HG03280 (cell line): ENCODE results near the gene FN3KRP.

Experiments used
- ATAC-seq: cut with Tn5 transposase; IDR thresholded peaks from one replicate; pipeline ENCODE4 v1.9.1; 2021; ENCODE audit warnings: mild to moderate bottlenecking, moderate library complexity; ENCODE audit not compliant: unreplicated experiment

FN3KRP gene

DNA sequence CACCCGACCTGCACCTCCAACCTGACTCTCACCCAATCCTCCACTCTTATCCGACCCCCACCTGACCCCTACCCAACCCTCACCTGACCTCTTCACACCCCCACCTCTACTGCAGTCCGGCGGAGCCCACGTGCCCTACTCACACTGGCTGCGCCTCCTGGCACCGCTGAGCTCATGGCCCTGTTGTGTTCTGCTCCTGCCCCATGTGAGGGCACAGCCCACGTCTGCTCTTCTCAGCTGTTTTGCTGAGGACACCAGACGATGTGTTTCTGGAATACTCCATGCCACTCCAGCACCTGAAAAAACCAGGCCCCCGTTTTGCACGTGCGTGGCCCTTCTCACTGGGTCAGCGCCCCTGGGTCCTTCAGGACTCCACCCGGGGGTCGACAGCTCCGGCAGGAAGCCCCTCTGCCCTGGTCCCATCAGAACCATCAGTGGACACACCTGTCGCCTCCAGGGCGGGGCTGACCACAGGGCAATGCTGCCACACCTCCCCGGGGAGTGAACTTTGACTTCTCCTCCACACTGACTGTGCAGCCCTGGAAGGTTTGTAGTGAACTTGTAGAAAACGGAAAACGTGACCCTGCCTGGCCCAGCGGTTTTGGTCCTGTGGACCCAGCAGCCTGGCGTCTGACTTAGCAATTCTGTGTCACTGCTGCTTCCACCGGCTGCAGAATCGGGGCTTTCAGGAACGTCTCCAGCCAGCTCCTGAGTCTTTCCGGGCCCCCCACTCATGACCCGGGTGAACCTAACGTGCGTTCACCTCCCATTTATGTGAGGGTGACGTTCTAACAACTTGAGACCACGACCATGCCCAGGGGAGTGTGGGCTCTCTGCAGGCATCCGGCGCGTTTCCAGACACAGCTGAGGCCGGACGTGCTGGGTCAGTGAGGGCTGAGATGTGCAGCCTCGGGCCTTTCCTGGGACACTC, 12.3 kb upstream of the FN3KRP start:
- no peak for ATAC-seq

DNA sequence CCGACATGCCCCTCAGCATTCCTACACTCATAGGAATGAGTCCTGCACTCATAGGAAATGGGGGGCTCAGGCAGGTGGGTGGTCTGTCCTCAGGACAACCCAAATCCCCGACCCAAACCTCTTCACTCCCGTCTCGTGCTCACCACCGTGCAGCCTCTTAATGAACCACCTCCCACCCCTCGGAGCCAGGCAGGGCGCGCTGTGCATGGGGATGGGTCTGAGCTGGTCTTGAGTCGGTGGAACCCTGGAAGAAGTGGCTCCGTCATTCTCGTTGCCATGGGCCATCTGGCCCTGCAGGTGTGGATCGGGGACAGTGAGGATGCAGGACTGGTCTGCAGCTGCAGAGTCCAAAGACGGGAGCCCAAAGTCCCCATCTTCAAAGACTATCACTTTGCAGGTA, 11.6 kb upstream of the FN3KRP start:
- ATAC-seq: no peak

DNA sequence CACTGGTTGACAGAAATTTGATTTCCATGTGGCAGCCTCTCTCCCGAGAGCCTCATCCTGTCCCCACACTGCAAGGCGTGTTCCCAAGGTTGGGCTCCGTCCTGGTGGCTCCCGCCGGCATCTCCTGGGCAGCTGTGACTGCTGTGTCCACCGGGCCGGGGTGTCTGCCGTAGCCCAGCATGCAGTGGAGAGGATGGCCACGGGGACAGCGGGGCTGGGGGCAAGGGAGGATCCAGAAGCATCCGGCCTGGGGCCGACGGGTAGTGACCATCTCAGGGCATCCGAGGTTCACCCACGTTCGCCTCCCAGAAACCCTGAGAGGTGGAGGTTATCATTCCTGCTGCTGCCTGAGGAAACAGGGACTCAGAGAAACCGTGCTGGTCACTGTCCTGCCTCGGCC, 10.8 kb upstream of the FN3KRP start:
- no peak for ATAC-seq

GRCh38 chr17:82709024-82709675, 7.4 kb upstream of the FN3KRP start:
- ATAC-seq: no peak

DNA sequence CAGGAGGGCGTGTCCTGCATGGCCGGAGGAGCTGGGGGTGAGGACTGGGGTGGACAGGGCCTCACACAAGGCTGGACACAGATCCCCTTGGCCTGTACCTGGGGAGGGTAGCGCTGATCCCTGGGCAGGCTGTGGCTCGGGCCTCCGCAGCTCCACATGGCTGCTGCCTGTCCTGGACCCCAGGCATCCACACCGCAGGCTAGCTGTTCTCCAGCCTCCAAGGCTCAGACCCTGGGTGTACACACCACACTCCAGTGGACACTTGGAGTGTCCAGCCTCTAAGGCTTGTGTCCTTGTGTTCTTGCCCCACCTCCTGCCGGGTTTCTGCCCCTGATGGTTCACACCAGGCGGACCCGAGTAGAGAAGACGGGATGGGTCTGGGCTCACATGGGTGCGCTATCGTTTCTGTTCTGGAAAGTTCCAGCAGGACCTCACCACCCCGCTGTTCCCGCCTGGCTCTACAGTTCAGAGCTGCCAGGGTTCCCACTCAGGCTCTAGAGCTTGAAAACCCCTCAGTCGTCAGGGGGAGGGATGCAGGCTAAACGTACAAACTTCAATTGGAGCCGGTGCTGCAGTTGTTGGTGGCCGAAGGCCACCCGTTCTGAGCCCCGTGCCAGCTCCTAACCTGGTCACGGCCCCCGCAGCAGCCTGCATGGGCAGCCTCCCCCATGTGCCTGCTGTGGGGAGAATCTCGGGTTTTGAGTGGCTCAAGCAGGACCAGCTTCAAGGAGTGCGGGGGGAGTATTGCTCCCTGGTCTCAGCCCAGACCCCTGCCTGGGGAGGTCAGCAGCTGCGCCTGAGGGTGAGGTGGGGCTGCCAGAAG, 6.6 kb upstream of the FN3KRP start:
- no peak for ATAC-seq

GRCh38 chr17:82710499-82711232, 5.8 kb upstream of the FN3KRP start:
- ATAC-seq: no peak

DNA sequence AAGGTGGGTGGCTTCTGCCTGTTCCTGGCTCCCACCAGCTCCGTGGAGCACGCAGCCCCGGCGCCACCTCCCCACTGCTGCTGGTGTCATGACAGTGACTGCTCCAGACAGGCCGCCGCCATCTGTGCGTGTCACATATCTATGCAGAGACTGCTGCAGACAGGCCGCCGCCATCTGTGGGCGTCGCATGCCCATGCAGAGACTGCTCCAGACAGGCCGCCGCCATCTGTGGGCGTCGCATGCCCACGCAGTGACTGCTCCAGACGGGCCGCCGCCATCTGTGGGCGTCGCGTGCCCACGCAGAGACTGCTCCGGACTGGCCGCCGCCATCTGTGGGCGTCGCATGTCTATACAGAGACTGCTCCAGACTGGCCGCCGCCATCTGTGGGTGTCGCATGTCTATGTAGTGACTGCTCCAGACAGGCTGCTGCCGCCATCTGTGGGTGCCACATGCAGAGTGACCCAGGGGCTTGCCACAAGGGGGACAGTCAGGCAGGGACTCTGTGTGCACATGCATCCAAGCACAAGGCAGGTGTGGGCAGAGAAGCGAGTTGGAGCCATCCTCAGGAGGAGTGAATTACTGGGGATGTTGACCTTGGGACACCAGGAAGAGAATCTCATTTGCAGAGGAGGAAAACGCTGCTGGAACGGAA, 3.3 kb upstream of the FN3KRP start:
- ATAC-seq: no peak

GRCh38 chr17:82718986-82719685, 2.6 kb downstream of the FN3KRP start:
- ATAC-seq: no peak

DNA sequence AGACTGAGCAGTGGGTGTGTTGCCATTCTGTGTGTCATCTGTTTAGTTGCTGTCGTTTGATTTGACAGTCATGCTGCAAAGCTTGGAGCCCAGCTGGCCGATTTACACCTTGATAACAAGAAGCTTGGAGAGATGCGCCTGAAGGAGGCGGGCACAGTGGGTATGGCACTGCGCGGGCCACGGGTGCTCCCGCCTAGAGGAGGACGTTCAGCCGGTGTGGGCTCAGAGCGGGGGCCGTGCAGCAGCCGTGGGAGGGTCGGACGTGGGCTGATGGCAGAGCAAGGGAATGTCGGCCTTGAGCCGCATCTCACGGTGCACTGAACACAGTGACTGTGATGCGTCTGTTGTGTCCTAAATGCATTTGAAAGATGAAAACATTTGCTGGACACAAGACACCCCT, 3.7 kb downstream of the FN3KRP start:
- no peak for ATAC-seq

DNA sequence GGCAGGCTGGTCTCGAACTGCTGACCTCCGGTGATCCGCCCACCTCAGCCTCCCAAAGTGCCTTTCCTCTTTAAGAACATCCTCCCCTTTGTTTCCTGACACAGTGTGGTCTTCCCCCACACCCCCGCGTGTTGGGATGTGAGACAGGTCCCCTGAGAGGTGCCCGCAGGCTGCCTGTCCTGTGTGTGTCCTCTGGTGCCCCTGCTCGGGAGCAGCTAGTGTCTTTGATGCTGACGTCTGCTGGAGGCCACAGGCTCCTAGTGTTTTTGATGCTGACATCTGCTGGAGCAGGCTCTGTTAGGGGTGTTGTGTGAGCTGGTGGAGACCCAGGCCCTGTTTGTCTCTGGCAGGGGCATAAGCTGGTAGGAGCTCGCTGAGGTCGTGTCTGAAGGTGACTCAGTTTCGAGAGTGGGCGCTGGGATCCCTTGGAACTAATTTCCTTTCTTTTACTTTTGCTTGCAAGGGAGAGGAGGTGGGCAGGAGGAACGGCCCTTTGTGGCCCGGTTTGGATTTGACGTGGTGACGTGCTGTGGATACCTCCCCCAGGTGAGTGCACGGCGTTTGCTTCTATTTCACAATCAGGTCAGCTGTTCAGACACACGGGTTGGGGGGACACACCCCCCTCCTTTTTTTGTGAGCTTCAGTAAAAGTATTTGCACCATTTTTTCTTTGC, 6.0 kb downstream of the FN3KRP start:
- no peak for ATAC-seq

GRCh38 chr17:82723169-82723807, 6.8 kb downstream of the FN3KRP start:
- ATAC-seq: no peak

DNA sequence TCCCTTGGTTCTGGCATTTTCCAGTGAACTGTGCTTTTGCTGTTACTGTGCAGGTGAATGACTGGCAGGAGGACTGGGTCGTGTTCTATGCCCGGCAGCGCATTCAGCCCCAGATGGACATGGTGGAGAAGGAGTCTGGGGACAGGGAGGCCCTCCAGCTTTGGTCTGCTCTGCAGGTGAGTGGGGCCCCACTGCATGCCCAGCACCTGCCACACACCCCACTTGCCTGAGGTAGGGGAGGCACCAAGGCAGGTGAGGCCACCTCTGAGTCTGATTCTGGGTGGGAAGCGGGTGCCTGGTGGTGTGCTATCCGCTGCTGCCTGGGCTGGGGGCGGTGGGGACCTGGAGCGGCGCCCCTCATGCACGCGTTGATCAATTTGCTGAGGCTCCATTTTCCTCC, 9.9 kb downstream of the FN3KRP start:
- ATAC-seq: no peak

GRCh38 chr17:82729479-82730260, 13.2 kb downstream of the FN3KRP start:
- ATAC-seq: no peak

DNA sequence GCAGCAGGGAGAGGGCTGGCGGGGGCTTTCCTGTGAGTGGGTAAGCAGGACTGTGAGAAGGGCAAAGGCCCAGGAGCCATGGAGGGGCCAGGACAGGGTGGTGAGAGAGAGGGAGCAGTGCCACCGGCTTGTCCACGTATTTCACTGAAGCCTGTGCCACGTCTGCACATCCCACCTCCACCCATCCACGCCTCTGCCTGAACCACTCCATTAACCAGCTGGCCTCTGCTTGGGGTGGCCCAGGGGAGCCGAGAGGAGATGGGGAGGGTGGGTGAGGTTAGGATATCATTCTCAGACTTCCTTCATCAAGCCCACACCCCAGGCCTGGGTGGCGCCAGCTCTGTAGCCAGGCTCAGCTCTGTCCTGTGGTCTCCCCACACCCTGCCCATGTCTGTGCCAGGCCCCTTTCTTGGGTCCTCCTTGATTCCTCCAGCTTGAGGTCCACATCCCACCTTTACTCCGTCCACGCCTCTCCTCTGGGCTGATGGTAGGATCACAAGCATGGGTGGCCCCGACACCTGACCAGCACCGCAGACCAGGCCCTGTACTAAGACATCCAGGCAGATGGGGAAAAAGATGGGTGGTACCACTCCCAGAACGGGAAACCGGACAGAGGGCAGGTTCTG, 15.7 kb downstream of the FN3KRP start:
- ATAC-seq: no peak

- no peak for ATAC-seq
These were observed 18.7 kb downstream of the FN3KRP start, which contains the start of gene FN3K for GRCh38 chr17:82734987-82735866. TSS of gene FN3K (plus strand) at chr17:82735615. CDS start at chr17:82735637, 22 bp downstream.

GRCh38 chr17:82736511-82737185, 20.1 kb downstream of the FN3KRP start:
- no peak for ATAC-seq
